WTC11 (cell line): ENCODE data around the gene CEP104. TPM values are rescaled to one million over a fixed set of nuclear protein-coding genes. Genes with fewer than 3 reads are reported as not detected.

ENCODE experiments used
- ATAC-seq: fragments of 200-7000 bp; cut with Tn5 transposase; 2 replicates; pipeline ENCODE4 v1.10.0; 2021; ENCODE audit warnings: mild to moderate bottlenecking, moderate library complexity
- CTCF ChIA-PET: fragments of 300-600 bp; sonication (Branson Sonifier 250); formaldehyde crosslinking; loops from one replicate; lab custom pipeline; 2021; ENCODE audit warnings: antibody characterized with exemption; lab: Charles Lee
- POLR2A ChIA-PET: fragments of 350-600 bp; sonication (Branson Sonifier 250); formaldehyde crosslinking; loops from one replicate; lab custom pipeline; 2021; ENCODE audit warnings: antibody characterized with exemption; lab: Charles Lee
- DNase-seq: peaks from one replicate; pipeline ENCODE4 v3.0.0; 2021; ENCODE audit warnings: low spot score
- H3K27ac Mint-ChIP-seq: 2 replicates; pipeline ENCODE4 v1.8.0; 2021; ENCODE audit warnings: mixed read lengths
- H3K27me3 Mint-ChIP-seq: 2 replicates; pipeline ENCODE4 v1.8.0; 2021; ENCODE audit warnings: low read depth, mild to moderate bottlenecking, moderate library complexity, mixed read lengths
- H3K36me3 Mint-ChIP-seq: 2 replicates; pipeline ENCODE4 v1.8.0; 2021; ENCODE audit warnings: mixed read lengths
- H3K4me1 Mint-ChIP-seq: 2 replicates; pipeline ENCODE4 v1.8.0; 2022; ENCODE audit warnings: mixed read lengths
- H3K4me3 Mint-ChIP-seq: 2 replicates; pipeline ENCODE4 v1.8.0; 2021; ENCODE audit warnings: mild to moderate bottlenecking, moderate library complexity, mixed read lengths
- H3K9me3 Mint-ChIP-seq: 2 replicates; pipeline ENCODE4 v1.8.0; 2021; ENCODE audit warnings: mixed read lengths
- AR ChIP-seq: fragments of 250-450 bp; sonication (Bioruptor Pico); IDR thresholded peaks from 2 replicates; pipeline ENCODE4 v1.9.0; 2021; ENCODE audit warnings: mild to moderate bottlenecking
- ARID4B ChIP-seq: sonication (generic); formaldehyde crosslinking; IDR thresholded peaks from 2 replicates; pipeline ENCODE4 v1.8.0; 2023; ENCODE audit warnings: missing genetic modification reagents, mild to moderate bottlenecking, borderline replicate concordance
- ATF2 ChIP-seq: sonication (generic); formaldehyde crosslinking; IDR thresholded peaks from 2 replicates; pipeline ENCODE4 v1.8.1; 2022; ENCODE audit warnings: low read depth, missing genetic modification reagents, borderline replicate concordance
- CDX4 ChIP-seq: fragments of 250-450 bp; sonication (Bioruptor Pico); IDR thresholded peaks from 2 replicates; pipeline ENCODE4 v1.9.0; 2021; ENCODE audit warnings: moderate library complexity, mild to moderate bottlenecking, inconsistent platforms, borderline replicate concordance
- CTCF ChIP-seq: fragments of 200-600 bp; IDR thresholded peaks from 2 replicates; pipeline ENCODE4 v1.8.0; 2022; ENCODE audit warnings: antibody characterized with exemption
- ESRRA ChIP-seq: sonication (generic); formaldehyde crosslinking; IDR thresholded peaks from 2 replicates; pipeline ENCODE4 v1.8.1; 2022; ENCODE audit warnings: mild to moderate bottlenecking, missing genetic modification reagents, borderline replicate concordance
- FOXP1 ChIP-seq: sonication (generic); formaldehyde crosslinking; IDR thresholded peaks from 2 replicates; pipeline ENCODE4 v1.8.0; 2022; ENCODE audit warnings: missing genetic modification reagents, mild to moderate bottlenecking, moderate library complexity, borderline replicate concordance
- FOXP4 ChIP-seq: sonication (generic); formaldehyde crosslinking; IDR thresholded peaks from 2 replicates; pipeline ENCODE4 v1.8.0; 2022; ENCODE audit warnings: mild to moderate bottlenecking, missing genetic modification reagents
- GABPB1 ChIP-seq: sonication (generic); formaldehyde crosslinking; IDR thresholded peaks from 2 replicates; pipeline ENCODE4 v1.8.1; 2023; ENCODE audit warnings: mild to moderate bottlenecking, missing genetic modification reagents
- MLX ChIP-seq: sonication (generic); formaldehyde crosslinking; IDR thresholded peaks from 2 replicates; pipeline ENCODE4 v1.8.1; 2023; ENCODE audit warnings: mild to moderate bottlenecking, missing genetic modification reagents, moderate library complexity
- MYBL2 ChIP-seq: sonication (generic); formaldehyde crosslinking; IDR thresholded peaks from 2 replicates; pipeline ENCODE4 v1.8.1; 2023; ENCODE audit warnings: mild to moderate bottlenecking, moderate library complexity, missing genetic modification reagents
- NR1H2 ChIP-seq: sonication (generic); formaldehyde crosslinking; IDR thresholded peaks from 2 replicates; pipeline ENCODE4 v1.9.0; 2021; ENCODE audit warnings: mild to moderate bottlenecking, moderate library complexity, missing genetic modification reagents
- NR3C1 ChIP-seq: sonication (generic); formaldehyde crosslinking; conservative IDR thresholded peaks from 2 replicates; pipeline ENCODE4 v1.8.1; 2023; ENCODE audit warnings: low read depth, mild to moderate bottlenecking, missing genetic modification reagents
- RORB ChIP-seq: fragments of 250-450 bp; sonication (Bioruptor Pico); IDR thresholded peaks from 2 replicates; pipeline ENCODE4 v1.9.0; 2021; ENCODE audit warnings: mild to moderate bottlenecking
- SOX15 ChIP-seq: fragments of 250-450 bp; sonication (Bioruptor Pico); IDR thresholded peaks from 2 replicates; pipeline ENCODE4 v1.9.0; 2021; ENCODE audit warnings: mild to moderate bottlenecking
- SP1 ChIP-seq: sonication (generic); formaldehyde crosslinking; conservative IDR thresholded peaks from 2 replicates; pipeline ENCODE4 v1.8.1; 2022; ENCODE audit warnings: missing genetic modification reagents
- TEAD1 ChIP-seq: sonication (generic); formaldehyde crosslinking; IDR thresholded peaks from 2 replicates; pipeline ENCODE4 v1.8.0; 2022; ENCODE audit warnings: mild to moderate bottlenecking, missing genetic modification reagents
- ZBTB43 ChIP-seq: sonication (generic); formaldehyde crosslinking; IDR thresholded peaks from 2 replicates; pipeline ENCODE4 v1.8.1; 2023; ENCODE audit warnings: mild to moderate bottlenecking, missing genetic modification reagents
- ZNF232 ChIP-seq: sonication (generic); formaldehyde crosslinking; IDR thresholded peaks from 2 replicates; pipeline ENCODE4 v1.8.0; 2022; ENCODE audit warnings: mild to moderate bottlenecking, missing genetic modification reagents
- ZNF423 ChIP-seq: fragments of 250-450 bp; sonication (Bioruptor Pico); IDR thresholded peaks from 2 replicates; pipeline ENCODE4 v2.1.2; 2022; ENCODE audit warnings: mild to moderate bottlenecking, moderate library complexity
- total RNA-seq: library from RNA; stranded (reverse); gene quantifications from 3 replicates; pipeline ENCODE4 v1.2.3, GENCODE V29; 2021

Gene CEP104
- total RNA-seq, 1 experiment from 2014 or later = 38.0 TPM

GRCh38 chr1:3821447-3821846 is 35.6 kb downstream of the CEP104 start (continued):
- no peak for TF ChIP-seq CDX4 (CRISPR knock-in tag)
- no peak for TF ChIP-seq ZNF423 (CRISPR knock-in tag)
- TF ChIP-seq MYBL2 (CRISPR knock-in tag) = no peak
- no peak for TF ChIP-seq NR3C1 (CRISPR knock-in tag)
- no peak for TF ChIP-seq RORB
- TF ChIP-seq ESRRA = no peak
- TF ChIP-seq, all 79 proteins: peak for 0

GRCh38 chr1:3821004-3821403 is 36.0 kb downstream of the CEP104 start:
- ChIA-PET CTCF (interaction anchor here (0.8 kb wide), 1 partner anchor 45 kb away, joined by 3 read pairs; no protein-coding TSS in a partner anchor), POLR2A (interaction anchor here (0.6 kb wide), 1 partner anchor 1609 kb away, joined by 6 read pairs; no protein-coding TSS in a partner anchor)
- Mint-ChIP-seq H3K27ac (no peak overlapping the region), H3K4me1 (no peaks in the 10 kb centered on the region), H3K4me3 (no peak overlapping the region), H3K36me3 (peaks cover 16% of the 10 kb centered on the region), H3K9me3 (no peaks in the 10 kb centered on the region), H3K27me3 (no peaks in the 10 kb centered on the region)
- ATAC-seq (no peak), DNase-seq (no peak)
- no peak for TF ChIP-seq SP1
- TF ChIP-seq ATF2 (CRISPR knock-in tag) = no peak
- TF ChIP-seq SOX15 (CRISPR knock-in tag) = no peak
- no peak for TF ChIP-seq FOXP4 (CRISPR knock-in tag)
- no peak for TF ChIP-seq NR1H2
- no peak for TF ChIP-seq AR
- no peak for TF ChIP-seq FOXP1
- TF ChIP-seq ARID4B (CRISPR knock-in tag) = no peak
- no peak for TF ChIP-seq CTCF
- no peak for TF ChIP-seq ESRRA
- TF ChIP-seq GABPB1 = no peak
- TF ChIP-seq ZBTB43 (CRISPR knock-in tag) = no peak
- no peak for TF ChIP-seq MLX
- TF ChIP-seq TEAD1 (CRISPR knock-in tag) = no peak
- no peak for TF ChIP-seq ZNF232 (CRISPR knock-in tag)
